Vagina (tissue), 2 donors: Measurements from ENCODE around the gene TPPP.

Experiments used
- CTCF ChIP-seq, 3 experiments: fragments of 450-650 bp in 2 of 3; fragments of 200-600 bp in 1 of 3; sonication (generic) in 1 of 3; IDR thresholded peaks; one replicate each; pipeline ENCODE4 v1.5.1; 2017 to 2019; ENCODE audit warnings: antibody characterized with exemption in 3 of 3, mild to moderate bottlenecking in 2 of 3, moderate library complexity in 2 of 3
- POLR2A ChIP-seq, 2 donors: fragments of 450-650 bp; IDR thresholded peaks; one replicate each; pipeline ENCODE4 v1.6.1; 2017; ENCODE audit warnings: antibody characterized with exemption in 2 of 2, mild to moderate bottlenecking in 2 of 2, moderate library complexity in 2 of 2

- TF ChIP-seq CTCF (IDR thresholded peaks at IDR 0.05) (no peak), POLR2A (IDR thresholded peaks at IDR 0.05) (no peak)
Measured at GRCh38 chr5:651296-652022, 41.7 kb downstream of the TPPP start.
